Cardiac fibroblast (primary cell): ENCODE measurements around the gene GRID2.

Source experiments
- DNase-seq, 2 donors: peaks; one replicate each; pipeline versions ENCODE4 v3.0.0 to v3.0.0-alpha.2; 2010; ENCODE audit warnings: low read depth in 2 of 2
- H3K4me3 ChIP-seq, 2 donors: replicated peaks in 1 of 2; 1 replicate in 1 of 2; 2 replicates in 1 of 2; pipeline ENCODE4 v1.5.1; 2011; ENCODE audit warnings: low read depth in 2 of 2, low read length in 2 of 2, mild to moderate bottlenecking in 2 of 2, moderate library complexity in 1 of 2
- TF ChIP-seq, protein P1 (sequence below): IDR thresholded peaks from one replicate; pipeline ENCODE4 v1.5.1; 2011; ENCODE audit warnings: low read depth, mild to moderate bottlenecking, low read length, inconsistent platforms

Gene GRID2

DNA sequence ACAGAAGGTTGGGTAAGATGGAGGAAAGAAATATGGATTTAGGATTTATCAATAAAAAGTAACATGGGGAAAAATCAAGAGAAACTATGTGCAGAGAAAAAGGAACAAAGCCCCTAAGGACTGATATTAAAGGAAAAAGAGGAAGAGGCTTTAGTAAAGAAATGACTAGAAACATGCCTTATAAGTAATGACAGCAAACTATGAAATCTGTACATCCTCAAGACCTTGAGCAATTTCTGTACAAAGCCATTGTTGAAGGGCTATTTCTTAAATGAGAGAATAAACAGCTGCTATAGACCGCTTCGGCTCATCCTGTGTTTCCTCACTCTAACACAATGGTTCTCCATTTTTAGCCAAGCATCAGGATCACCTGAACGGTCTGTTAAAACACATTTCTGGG, 1344.5 kb downstream of the GRID2 start:
- TF ChIP-seq, protein P1, sequence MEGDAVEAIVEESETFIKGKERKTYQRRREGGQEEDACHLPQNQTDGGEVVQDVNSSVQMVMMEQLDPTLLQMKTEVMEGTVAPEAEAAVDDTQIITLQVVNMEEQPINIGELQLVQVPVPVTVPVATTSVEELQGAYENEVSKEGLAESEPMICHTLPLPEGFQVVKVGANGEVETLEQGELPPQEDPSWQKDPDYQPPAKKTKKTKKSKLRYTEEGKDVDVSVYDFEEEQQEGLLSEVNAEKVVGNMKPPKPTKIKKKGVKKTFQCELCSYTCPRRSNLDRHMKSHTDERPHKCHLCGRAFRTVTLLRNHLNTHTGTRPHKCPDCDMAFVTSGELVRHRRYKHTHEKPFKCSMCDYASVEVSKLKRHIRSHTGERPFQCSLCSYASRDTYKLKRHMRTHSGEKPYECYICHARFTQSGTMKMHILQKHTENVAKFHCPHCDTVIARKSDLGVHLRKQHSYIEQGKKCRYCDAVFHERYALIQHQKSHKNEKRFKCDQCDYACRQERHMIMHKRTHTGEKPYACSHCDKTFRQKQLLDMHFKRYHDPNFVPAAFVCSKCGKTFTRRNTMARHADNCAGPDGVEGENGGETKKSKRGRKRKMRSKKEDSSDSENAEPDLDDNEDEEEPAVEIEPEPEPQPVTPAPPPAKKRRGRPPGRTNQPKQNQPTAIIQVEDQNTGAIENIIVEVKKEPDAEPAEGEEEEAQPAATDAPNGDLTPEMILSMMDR, result no peak
- no peak overlapping the region for H3K4me3 ChIP-seq
- no peak for DNase-seq

DNA sequence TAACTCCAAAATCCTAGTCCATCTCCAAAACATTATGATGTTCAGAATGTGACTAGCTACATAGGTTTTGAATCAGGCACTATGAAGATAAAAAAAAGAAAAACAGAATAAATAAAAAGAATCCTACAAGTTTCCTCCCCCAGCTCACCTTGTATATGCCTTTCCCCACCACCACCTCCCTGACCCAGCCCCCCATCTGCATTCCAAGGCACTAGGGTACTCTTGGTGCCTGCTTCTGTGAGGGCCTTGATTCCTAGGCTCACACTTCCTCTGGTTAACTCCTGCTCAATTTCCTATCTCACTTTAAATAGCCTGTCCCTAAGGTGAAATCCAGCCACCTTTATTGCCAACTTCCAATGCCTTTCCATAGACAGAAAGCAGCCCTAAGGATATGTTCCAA, 1346.1 kb downstream of the GRID2 start:
- DNase-seq, result no peak
- H3K4me3 ChIP-seq, result no peak overlapping the region
- TF ChIP-seq, protein P1, result no peak

DNA sequence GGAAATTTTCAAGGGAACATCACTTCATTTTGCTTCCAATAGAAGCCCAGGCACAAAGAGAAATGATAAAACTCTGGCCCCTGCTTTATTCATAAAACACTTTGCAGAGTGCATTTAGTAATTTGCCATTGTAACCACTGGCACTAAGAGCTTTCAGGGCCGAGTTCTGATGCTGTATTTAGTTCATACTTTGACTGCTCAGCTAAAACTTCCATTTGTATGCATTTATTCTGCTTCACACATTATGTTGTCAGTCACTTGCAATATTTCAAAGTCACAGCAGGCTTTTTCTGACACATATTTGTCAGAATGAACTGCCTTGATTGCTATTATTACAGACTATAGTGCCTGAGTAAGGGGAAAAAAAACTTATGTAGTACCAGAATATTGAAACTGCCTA, 1350.4 kb downstream of the GRID2 start:
- H3K4me3 ChIP-seq, result no peak overlapping the region
- DNase-seq, result no peak
- TF ChIP-seq, protein P1, result no peak

DNA sequence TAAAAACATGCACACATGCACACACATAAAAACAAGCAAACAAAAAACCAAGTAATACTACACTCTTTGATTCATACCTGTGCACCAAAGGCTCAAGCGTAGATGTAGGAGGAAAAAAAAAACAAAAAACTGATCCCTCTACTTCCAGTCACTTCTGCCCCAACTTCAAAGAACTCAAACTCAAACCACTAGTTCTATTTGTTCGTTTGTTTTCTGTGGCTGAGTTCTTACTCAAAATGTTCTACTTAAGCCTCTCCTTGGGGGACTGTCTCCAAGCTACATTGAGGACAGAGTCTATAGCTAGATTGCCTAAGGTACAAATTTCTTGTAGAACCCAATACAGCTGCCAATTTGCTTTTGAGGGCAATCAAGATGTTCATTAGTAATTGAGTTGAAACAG, 1353.8 kb downstream of the GRID2 start:
- TF ChIP-seq, protein P1, result no peak
- DNase-seq, result no peak
- no peak overlapping the region for H3K4me3 ChIP-seq

DNA sequence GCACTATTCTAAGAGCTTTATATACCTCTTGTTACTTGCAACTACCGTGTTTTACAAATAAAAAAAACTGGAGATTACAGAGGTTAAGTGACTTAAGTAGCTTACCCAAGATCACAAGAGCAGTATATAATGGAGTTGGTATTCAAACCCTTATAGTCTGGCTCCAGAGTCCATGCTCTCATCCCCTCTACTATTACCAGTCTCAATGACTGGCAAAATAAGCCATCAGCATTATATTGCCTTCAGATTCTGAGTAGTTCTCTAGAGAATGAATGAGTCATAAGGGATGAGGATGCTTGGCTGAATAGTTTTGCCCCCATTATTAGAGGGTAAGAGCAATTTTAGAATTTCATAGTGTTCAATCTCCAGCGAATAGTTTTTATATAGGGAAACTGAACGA, 1354.7 kb downstream of the GRID2 start:
- H3K4me3 ChIP-seq, result no peak overlapping the region
- TF ChIP-seq, protein P1, result no peak
- DNase-seq, result no peak

DNA sequence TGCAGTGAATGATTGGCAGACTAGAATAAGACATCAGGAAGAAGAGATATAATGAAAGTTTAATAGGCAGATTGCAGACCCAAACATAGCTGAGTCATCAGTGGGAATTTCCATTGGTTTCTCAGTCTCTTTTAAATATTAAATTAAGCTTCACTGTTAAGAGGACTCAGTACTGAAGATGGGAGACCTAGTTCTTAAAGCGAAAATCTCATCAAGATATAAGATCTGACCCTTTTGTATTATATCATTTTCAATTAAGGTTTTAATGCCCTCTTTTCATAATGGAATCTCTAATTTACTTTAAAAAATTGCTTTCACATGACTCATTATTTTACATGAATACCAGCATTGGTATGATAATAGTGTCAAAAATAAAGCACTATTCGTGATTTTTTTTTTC, 1355.9 kb downstream of the GRID2 start:
- TF ChIP-seq, protein P1, result no peak
- DNase-seq, result no peak

DNA sequence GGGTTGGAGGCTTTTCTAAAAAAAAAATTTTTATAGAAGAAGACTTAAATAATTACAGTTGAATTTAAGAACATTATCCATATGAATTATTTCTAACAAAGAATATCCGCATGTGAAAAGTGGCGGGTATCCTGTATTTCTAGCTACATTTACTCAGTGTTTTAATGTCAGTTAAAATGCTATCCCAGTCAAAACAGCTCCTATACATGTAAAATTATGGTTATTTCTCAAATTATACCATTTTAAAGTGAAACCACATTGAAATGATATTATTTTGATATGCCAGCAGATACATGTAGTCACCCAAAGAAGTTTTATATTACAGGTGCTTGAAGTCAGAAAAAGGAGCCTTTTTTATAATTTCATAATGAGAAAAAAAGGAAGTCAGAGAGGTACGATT, 1356.3 kb downstream of the GRID2 start:
- no peak overlapping the region for H3K4me3 ChIP-seq
- DNase-seq, result no peak
- TF ChIP-seq, protein P1, result no peak

More for the DNA sequence above, 1355.9 kb downstream of the GRID2 start:
- H3K4me3 ChIP-seq, result no peak overlapping the region
